Endothelial cell of umbilical vein (primary cell): ENCODE data around the gene ENOX2. TPM values are rescaled to one million over a fixed set of nuclear protein-coding genes. Genes with fewer than 3 reads are reported as not detected.

Experiments used
- BruUV-seq: library from RNA; stranded (reverse); fragments of 400-500 nt; replicated peaks from 2 replicates; lab custom pipeline; 2021; lab: Mats Ljungman, UMichigan
- CTCF ChIA-PET: fragments of 300-600, 350-600 bp; sonication (Branson Sonifier 250); formaldehyde crosslinking; loops from one replicate; lab custom pipeline; 2021; ENCODE audit warnings: antibody characterized with exemption, inconsistent platforms; lab: Charles Lee
- POLR2A ChIA-PET: fragments of 300-600, 350-600 bp; sonication (Branson Sonifier 250); formaldehyde crosslinking; loops from one replicate; lab custom pipeline; 2021; ENCODE audit warnings: antibody characterized with exemption, inconsistent platforms; lab: Charles Lee
- DNase-seq: peaks from one replicate; pipeline ENCODE4 v3.0.0-alpha.2; 2011; ENCODE audit warnings: low read depth, low spot score
- FAIRE-seq: peaks from 2 replicates; lab custom pipeline; 2011; peaks lifted over from hg19 to GRCh38; lab: Jason Lieb, UNC
- H2AFZ ChIP-seq: 2 replicates; pipeline ENCODE4 v1.6.0; 2012; ENCODE audit warnings: low read depth, low read length, control low read depth, inconsistent platforms
- H3K27ac ChIP-seq: 2 replicates; pipeline ENCODE4 v1.5.1; 2011; ENCODE audit warnings: low read depth, mild to moderate bottlenecking, control low read depth, low read length, moderate library complexity; ENCODE audit not compliant: insufficient read depth
- H3K27me3 ChIP-seq, 2 experiments: 2 replicates each; pipeline versions ENCODE4 v1.6.0 to v1.6.1; 2011; ENCODE audit warnings: low read length in 2 of 2, mixed read lengths in 1 of 2; ENCODE audit not compliant: control insufficient read depth in 2 of 2, insufficient read depth in 2 of 2
- H3K36me3 ChIP-seq, 2 experiments: 2 replicates in 1 of 2; 3 replicates in 1 of 2; pipeline ENCODE4 v1.5.1; 2011; ENCODE audit warnings: low read length in 2 of 2, mild to moderate bottlenecking in 1 of 2, moderate library complexity in 1 of 2; ENCODE audit not compliant: control insufficient read depth in 2 of 2, insufficient read depth in 2 of 2; ENCODE audit errors: extremely low read depth in 1 of 2
- H3K4me1 ChIP-seq: 3 replicates; pipeline ENCODE4 v1.5.1; 2011; ENCODE audit warnings: mild to moderate bottlenecking, low read length; ENCODE audit not compliant: control insufficient read depth, insufficient read depth; ENCODE audit errors: extremely low read depth
- H3K4me2 ChIP-seq: 2 replicates; pipeline ENCODE4 v1.6.1; 2011; ENCODE audit warnings: low read length, control low read depth, mixed read lengths; ENCODE audit not compliant: insufficient read depth
- H3K4me3 ChIP-seq, 3 experiments: fragments of 200-600 bp in 1 of 3; sonication (generic), shearing (Covaris generic) in 1 of 3; replicated peaks in 1 of 3; 2 replicates each; pipeline ENCODE4 v1.5.1; 2011 to 2016; ENCODE audit warnings: control low read depth in 3 of 3, low read length in 3 of 3, mild to moderate bottlenecking in 2 of 3, inconsistent platforms in 1 of 3, low read depth in 1 of 3, moderate library complexity in 1 of 3; ENCODE audit not compliant: insufficient read depth in 1 of 3
- H3K79me2 ChIP-seq: 2 replicates; pipeline ENCODE4 v1.6.0; 2012; ENCODE audit warnings: low read length, inconsistent platforms; ENCODE audit not compliant: control insufficient read depth, insufficient read depth
- H3K9ac ChIP-seq: replicated peaks from 2 replicates; pipeline ENCODE3; 2011; ENCODE audit warnings: low read length, control low read depth; ENCODE audit not compliant: insufficient read depth; ENCODE audit errors: extremely low read depth
- H3K9me1 ChIP-seq: replicated peaks from 3 replicates; pipeline ENCODE4 v1.6.0; 2011; ENCODE audit warnings: mild to moderate bottlenecking, low read length; ENCODE audit not compliant: control insufficient read depth, insufficient read depth; ENCODE audit errors: extremely low read depth
- H3K9me3 ChIP-seq: replicated peaks from 2 replicates; pipeline ENCODE4 v1.5.1; 2012; ENCODE audit warnings: low read length, inconsistent platforms; ENCODE audit not compliant: control insufficient read depth, insufficient read depth
- H4K20me1 ChIP-seq: replicated peaks from 2 replicates; pipeline ENCODE3; 2011; ENCODE audit warnings: mild to moderate bottlenecking, low read length; ENCODE audit not compliant: control insufficient read depth, insufficient read depth; ENCODE audit errors: extremely low read depth
- CTCF ChIP-seq, 2 donors: IDR thresholded peaks; 1 replicate in 1 of 2; 2 replicates in 1 of 2; pipeline ENCODE4 v1.5.1; 2011; ENCODE audit warnings: low read length in 2 of 2, mild to moderate bottlenecking in 2 of 2, moderate library complexity in 2 of 2, control low read depth in 1 of 2, inconsistent platforms in 1 of 2, low read depth in 1 of 2; ENCODE audit not compliant: insufficient read depth in 1 of 2; ENCODE audit errors: extremely low read depth in 1 of 2
- EZH2 ChIP-seq: IDR thresholded peaks from 2 replicates; pipeline ENCODE4 v1.6.1; 2012; ENCODE audit warnings: borderline replicate concordance, low read depth, mild to moderate bottlenecking, moderate library complexity, low read length, inconsistent platforms; ENCODE audit not compliant: severe bottlenecking
- FOS ChIP-seq: IDR thresholded peaks from 2 replicates; pipeline ENCODE4 v1.6.1; 2011; ENCODE audit warnings: mild to moderate bottlenecking, low read length, moderate library complexity, borderline replicate concordance; ENCODE audit not compliant: insufficient read depth
- GATA2 ChIP-seq: IDR thresholded peaks from 2 replicates; pipeline ENCODE4 v1.7.0; 2011; ENCODE audit warnings: low read depth, mild to moderate bottlenecking, moderate library complexity, mixed read lengths, low read length; ENCODE audit not compliant: insufficient read length, insufficient read depth
- JUN ChIP-seq: IDR thresholded peaks from 2 replicates; pipeline ENCODE4 v1.6.1; 2011; ENCODE audit warnings: borderline replicate concordance, low read depth; ENCODE audit not compliant: insufficient read length, insufficient read depth
- MAX ChIP-seq: IDR thresholded peaks from 2 replicates; pipeline ENCODE4 v1.6.1; 2011; ENCODE audit not compliant: insufficient read depth, insufficient read length
- MYC ChIP-seq: IDR thresholded peaks from one replicate; pipeline ENCODE4 v1.6.1; 2011; ENCODE audit warnings: mild to moderate bottlenecking, low read depth, low read length
- POLR2A ChIP-seq: IDR thresholded peaks from 2 replicates; pipeline ENCODE4 v1.6.1; 2012; ENCODE audit warnings: low read depth, mild to moderate bottlenecking, control low read depth, low read length
- POLR2AphosphoS5 ChIP-seq: IDR thresholded peaks from 2 replicates; pipeline ENCODE4 v1.6.1; 2012; ENCODE audit warnings: low read depth, mild to moderate bottlenecking, control low read depth, low read length, moderate library complexity; ENCODE audit not compliant: insufficient read depth
- dilution Hi-C: fragments of 300-500 bp; cut with MboI; formaldehyde crosslinking; loops from one replicate; pipeline ENCODE4 v1.15.0; 2019; ENCODE audit warnings: low sequenced_read_pairs; ENCODE audit not compliant: extremely low pct_ligation_motif_present
- intact Hi-C: fragments of 100-400 bp; cut with micrococcal nuclease; formaldehyde crosslinking; loops from one replicate; pipeline ENCODE4 v1.10.0; 2022
- polyA plus RNA-seq, 4 experiments: library from polyadenylated mRNA; depleted of rRNA in 3 of 4; stranded (reverse) in 3 of 4; unstranded in 1 of 4; fragments of >200 nt; gene quantifications; 2 replicates each; pipeline versions ENCODE4 v1.2.1 to v1.2.3, GENCODE V29; 2011 to 2012; ENCODE audit warnings: missing spikeins in 1 of 4
- total RNA-seq: library from RNA; stranded (reverse); gene quantifications from 2 replicates; pipeline ENCODE4 v1.2.3, GENCODE V29; 2021

ENOX2 gene
- total and polyA plus RNA-seq, 2 donors (not counting 3 experiments of a cell fraction or from before 2014, with no cell fraction given): 5.5 to 13.1 TPM

- TF ChIP-seq FOS (no peak), MAX (no peak), POLR2AphosphoS5 (no peak), MYC (no peak), JUN (no peak), CTCF (IDR thresholded peaks at IDR 0.05; ENCODE audit: extremely low read depth in 1 of 2, insufficient read depth in 1 of 2, low read depth in 1 of 2, low read length in 2 of 2) (no peak), GATA2 (no peak), EZH2 (no peak), POLR2A (no peak)
- no peak overlapping the region for H3K9ac ChIP-seq
- dilution Hi-C loops: no loop called here
- H3K36me3 ChIP-seq: no peaks in the 10 kb centered on the region
- FAIRE-seq (no peak), DNase-seq (peak; percentile 35)
- no peaks in the 10 kb centered on the region for H4K20me1 ChIP-seq
- H2AFZ ChIP-seq: no peak overlapping the region
- no peak overlapping the region for H3K4me2 ChIP-seq
- POLR2A ChIA-PET: no interaction called here
- intact Hi-C loops: no loop called here
- no peak overlapping the region for H3K4me3 ChIP-seq
- H3K4me1 ChIP-seq: no peaks in the 10 kb centered on the region
- no peaks in the 10 kb centered on the region for H3K79me2 ChIP-seq
- H3K9me1 ChIP-seq: no peaks in the 10 kb centered on the region
- H3K27me3 ChIP-seq: no peaks in the 10 kb centered on the region
- CTCF ChIA-PET: interaction anchor here (0.7 to 1.0 kb wide), 2 partner anchors 10 to 303 kb away, joined by 3 read pairs; no protein-coding TSS in a partner anchor
- no TSS peak for BruUV-seq
- no peaks in the 10 kb centered on the region for H3K9me3 ChIP-seq
- no peak overlapping the region for H3K27ac ChIP-seq
Observed at GRCh38 chrX:130878350-130879341, 24.4 kb downstream of the ENOX2 start.
